Activated CD4-positive, CD25-positive, alpha-beta regulatory T cell treated with anti-CD3 and anti-CD28 coated beads, Interleukin-2, amount 50 U/mL, for 72 hours (primary cell): ENCODE measurements around the gene HKDC1.
"Not testable (repeated sequence)": the region's sequence is repeated elsewhere in the genome, so short reads cannot be mapped to it uniquely, and the experiment has no call there.

ENCODE experiments used
- DNase-seq: peaks from one replicate; pipeline ENCODE4 v3.0.0; 2021

Gene HKDC1

GRCh38 chr10:69284402-69284801 is 64.3 kb downstream of the HKDC1 start:
- DNase-seq, result not testable (repeated sequence)

GRCh38 chr10:69285699-69286098 is 65.6 kb downstream of the HKDC1 start:
- DNase-seq, result no peak

- DNase-seq, result no peak
These were observed 67.0 kb downstream of the HKDC1 start for GRCh38 chr10:69287181-69287580.

- DNase-seq, result no peak
These were observed 70.9 kb downstream of the HKDC1 start for GRCh38 chr10:69290993-69291392.

- no peak for DNase-seq
These were observed 72.3 kb downstream of the HKDC1 start for GRCh38 chr10:69292459-69292858.

- no peak for DNase-seq
These were observed 75.0 kb downstream of the HKDC1 start for GRCh38 chr10:69295027-69295636.

GRCh38 chr10:69303632-69304051 is 83.5 kb downstream of the HKDC1 start:
- no peak for DNase-seq

GRCh38 chr10:69306421-69306820 is 86.3 kb downstream of the HKDC1 start:
- no peak for DNase-seq

- DNase-seq, result no peak
These were observed 87.3 kb downstream of the HKDC1 start for GRCh38 chr10:69307434-69307833.

- not testable (repeated sequence) for DNase-seq
These were observed 88.2 kb downstream of the HKDC1 start for GRCh38 chr10:69308304-69308703.

GRCh38 chr10:69311309-69311708 is 91.2 kb downstream of the HKDC1 start:
- no peak for DNase-seq

GRCh38 chr10:69312528-69312927 is 92.4 kb downstream of the HKDC1 start:
- DNase-seq, result no peak

GRCh38 chr10:69315100-69315542 is 95.0 kb downstream of the HKDC1 start:
- DNase-seq, result no peak

GRCh38 chr10:69315610-69316312 is 95.6 kb downstream of the HKDC1 start:
- no peak for DNase-seq

GRCh38 chr10:69316313-69317059 is 96.4 kb downstream of the HKDC1 start:
- DNase-seq, result no peak
